ENCODE measurements around the gene EPHA1.

DNA sequence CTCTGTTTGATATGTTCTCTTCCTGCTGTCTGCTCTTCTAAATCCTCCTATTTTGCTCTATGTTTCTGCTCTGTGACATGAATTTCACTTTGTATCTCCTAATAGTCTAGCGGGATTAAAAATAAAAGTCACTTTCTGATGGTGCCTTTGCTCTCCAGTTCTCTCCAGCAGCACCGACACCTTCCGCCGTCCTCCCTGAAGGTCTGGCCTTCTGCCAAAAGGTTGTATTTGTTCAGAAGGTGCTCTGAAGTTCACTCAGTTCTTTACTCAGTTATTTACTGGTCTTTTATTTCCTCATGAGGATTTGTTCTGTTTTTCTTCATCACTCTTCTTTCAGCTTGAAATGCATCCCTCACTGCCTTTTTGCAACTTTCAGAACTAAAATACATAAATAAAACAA lies 11.2 kb upstream of the EPHA1 start:
- TF ChIP-seq EP300 (IDR thresholded peaks at IDR 0.05) (no peak), CTCF (IDR thresholded peaks at IDR 0.05) (no peak)

Data from tibial nerve (tissue), 4 donors.